ENCODE data around the gene IGFL1.

GRCh38 chr19:46196410-46197124 is 33.0 kb upstream of the IGFL1 start:
- TF ChIP-seq POLR2A (IDR thresholded peaks at IDR 0.05; ENCODE audit: low read depth, low read length) (no peak), POLR2AphosphoS5 (IDR thresholded peaks at IDR 0.05; ENCODE audit: low read depth, low read length) (no peak)
